Natural killer cell (primary cell): Measurements from ENCODE around the gene ANKRD12. TPM values are rescaled to one million over a fixed set of nuclear protein-coding genes. Genes with fewer than 3 reads are reported as not detected.
A peak's percentile ranks its signal among the peaks of the same experiment; 100 is the strongest.

Experiments used
- ATAC-seq, 3 donors: fragments of 150-1000 bp in 2 of 3; fragments of 200-7000 bp in 1 of 3; cut with Tn5 transposase; 1 replicate in 1 of 3; 2 replicates in 2 of 3; pipeline ENCODE4 v1.10.0; 2021; ENCODE audit warnings: mild to moderate bottlenecking in 2 of 3, moderate library complexity in 2 of 3
- DNase-seq, 2 donors: peaks; one replicate each; pipeline versions ENCODE4 v3.0.0 to v3.0.0-alpha.2; 2013 to 2021; ENCODE audit warnings: mixed read lengths in 1 of 2
- H3K27ac ChIP-seq: one replicate; pipeline ENCODE4 v1.5.1; 2013; ENCODE audit warnings: mild to moderate bottlenecking, low read length
- H3K27me3 ChIP-seq: one replicate; pipeline ENCODE4 v1.6.1; 2013; ENCODE audit warnings: low read length; ENCODE audit not compliant: control insufficient read depth, insufficient read depth
- H3K36me3 ChIP-seq: one replicate; pipeline ENCODE4 v1.6.1; 2013; ENCODE audit warnings: low read length; ENCODE audit not compliant: control insufficient read depth, insufficient read depth
- H3K4me1 ChIP-seq: one replicate; pipeline ENCODE4 v1.6.1; 2013; ENCODE audit warnings: low read length; ENCODE audit not compliant: control insufficient read depth, insufficient read depth
- H3K4me3 ChIP-seq: one replicate; pipeline ENCODE4 v1.5.1; 2013; ENCODE audit warnings: low read length
- H3K9me3 ChIP-seq: one replicate; pipeline ENCODE4 v1.6.1; 2013; ENCODE audit warnings: low read length; ENCODE audit not compliant: control insufficient read depth, insufficient read depth
- H3K27ac Mint-ChIP-seq, 2 donors: one replicate each; pipeline ENCODE4 v1.8.0; 2022; ENCODE audit warnings: mild to moderate bottlenecking in 2 of 2, mixed read lengths in 2 of 2, moderate library complexity in 1 of 2
- H3K27me3 Mint-ChIP-seq, 2 donors: one replicate each; pipeline ENCODE4 v1.8.0; 2022; ENCODE audit warnings: low read depth in 2 of 2, mixed read lengths in 2 of 2
- H3K36me3 Mint-ChIP-seq: one replicate; pipeline ENCODE4 v1.8.0; 2022; ENCODE audit warnings: mixed read lengths
- H3K4me1 Mint-ChIP-seq, 2 donors: one replicate each; pipeline ENCODE4 v1.8.0; 2022; ENCODE audit warnings: mixed read lengths in 2 of 2
- H3K4me3 Mint-ChIP-seq: one replicate; pipeline ENCODE4 v1.8.0; 2022; ENCODE audit warnings: mild to moderate bottlenecking, moderate library complexity, mixed read lengths
- H3K9me3 Mint-ChIP-seq, 2 donors: one replicate each; pipeline ENCODE4 v1.8.0; 2022; ENCODE audit warnings: mixed read lengths in 2 of 2
- WGBS: methylation state at CpG from one replicate; pipeline ENCODE4 v1.1.7; 2013; ENCODE audit warnings: missing lambda C conversion rate; ENCODE audit not compliant: insufficient coverage; 5-methylcytosine and 5-hydroxymethylcytosine counted together
- intact Hi-C: fragments of 100-400 bp; cut with micrococcal nuclease; formaldehyde crosslinking; loops from one replicate; pipeline ENCODE4 v1.14.2; 2022
- total RNA-seq, 4 donors: library from RNA; stranded (reverse); fragments of 120-200 nt in 1 of 4; gene quantifications; one replicate each; pipeline versions ENCODE4 v1.2.3 to v1.2.4, GENCODE V29; 2013 to 2022
- TF ChIP-seq, protein P1 (sequence below): fragments of 200-600 bp; IDR thresholded peaks from one replicate; pipeline ENCODE4 v1.8.0; 2022; ENCODE audit warnings: antibody characterized with exemption

ANKRD12 gene
- total RNA-seq, 3 donors from 2014 or later (not counting 1 experiment from before 2014, with no cell fraction given) = 136 to 148 (median 141) TPM

DNA sequence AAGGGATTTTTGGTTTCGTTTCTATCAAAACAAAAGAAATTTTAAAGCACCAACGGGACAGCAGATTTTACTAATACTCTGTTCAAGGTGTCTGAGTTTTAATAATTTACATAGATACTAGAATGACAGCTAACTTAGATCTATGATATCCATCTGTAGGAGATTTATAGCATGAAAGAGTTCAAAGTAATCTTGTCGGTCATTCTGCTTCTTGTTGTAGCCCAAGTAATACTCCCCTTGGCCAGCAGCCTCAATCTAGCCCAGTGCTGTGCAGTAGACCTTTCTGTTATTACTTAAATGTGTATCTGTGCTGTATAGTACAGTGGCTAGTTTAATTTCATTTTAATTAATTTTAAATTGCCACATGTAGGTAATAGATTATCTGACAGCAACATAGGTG is 44.7 kb downstream of the ANKRD12 start:
- peaks cover 5% of the 10 kb centered on the region for H3K36me3 ChIP-seq
- Mint-ChIP-seq H3K9me3 (no peaks in the 10 kb centered on the region), H3K4me3 (no peak overlapping the region), H3K4me1 (peaks cover 42 to 69% of the 10 kb centered on the region in 2 donors), H3K27ac (peak overlapping the region; percentile 52 to 62), H3K27me3 (no peaks in the 10 kb centered on the region), H3K36me3 (no peaks in the 10 kb centered on the region)
- no peak overlapping the region for H3K27ac ChIP-seq
- WGBS = 94% methylated on average over 2 of the region's 3 CpGs
- H3K4me3 ChIP-seq = no peak overlapping the region
- H3K4me1 ChIP-seq = no peaks in the 10 kb centered on the region
- no peak for DNase-seq
- intact Hi-C loops = no loop called here
- ATAC-seq = no peak
- TF ChIP-seq, protein P1, sequence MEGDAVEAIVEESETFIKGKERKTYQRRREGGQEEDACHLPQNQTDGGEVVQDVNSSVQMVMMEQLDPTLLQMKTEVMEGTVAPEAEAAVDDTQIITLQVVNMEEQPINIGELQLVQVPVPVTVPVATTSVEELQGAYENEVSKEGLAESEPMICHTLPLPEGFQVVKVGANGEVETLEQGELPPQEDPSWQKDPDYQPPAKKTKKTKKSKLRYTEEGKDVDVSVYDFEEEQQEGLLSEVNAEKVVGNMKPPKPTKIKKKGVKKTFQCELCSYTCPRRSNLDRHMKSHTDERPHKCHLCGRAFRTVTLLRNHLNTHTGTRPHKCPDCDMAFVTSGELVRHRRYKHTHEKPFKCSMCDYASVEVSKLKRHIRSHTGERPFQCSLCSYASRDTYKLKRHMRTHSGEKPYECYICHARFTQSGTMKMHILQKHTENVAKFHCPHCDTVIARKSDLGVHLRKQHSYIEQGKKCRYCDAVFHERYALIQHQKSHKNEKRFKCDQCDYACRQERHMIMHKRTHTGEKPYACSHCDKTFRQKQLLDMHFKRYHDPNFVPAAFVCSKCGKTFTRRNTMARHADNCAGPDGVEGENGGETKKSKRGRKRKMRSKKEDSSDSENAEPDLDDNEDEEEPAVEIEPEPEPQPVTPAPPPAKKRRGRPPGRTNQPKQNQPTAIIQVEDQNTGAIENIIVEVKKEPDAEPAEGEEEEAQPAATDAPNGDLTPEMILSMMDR = no peak
- H3K27me3 ChIP-seq = no peaks in the 10 kb centered on the region
- no peaks in the 10 kb centered on the region for H3K9me3 ChIP-seq

DNA sequence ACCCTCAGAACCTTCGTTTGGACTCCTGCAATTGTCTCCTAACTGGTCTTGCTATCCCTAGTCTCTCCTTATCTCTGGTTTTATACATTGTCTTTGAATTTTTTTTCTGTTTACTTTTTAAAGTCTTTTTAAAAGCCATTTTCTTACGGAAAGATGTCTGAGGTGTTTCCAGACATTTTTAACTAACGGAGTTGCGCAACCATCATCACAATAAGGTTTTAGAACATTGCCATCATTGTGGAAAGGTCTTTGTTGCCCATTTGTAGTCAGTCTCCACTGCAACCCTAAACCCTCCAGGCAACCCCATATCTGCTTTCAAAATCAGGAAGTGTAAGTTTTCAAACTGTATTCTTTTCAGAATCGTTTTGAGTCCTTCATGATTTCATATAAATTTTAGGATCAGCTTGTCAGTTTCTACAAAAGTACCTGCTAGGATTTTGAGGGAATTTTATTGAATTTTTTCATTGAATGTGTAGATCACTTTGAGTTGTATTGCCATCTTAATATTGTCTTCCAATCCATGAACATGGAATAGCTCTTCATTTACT is 46.3 kb downstream of the ANKRD12 start:
- Histone ChIP-seq H3K4me3 (no peak overlapping the region), H3K9me3 (no peaks in the 10 kb centered on the region), H3K27ac (no peak overlapping the region), H3K27me3 (no peaks in the 10 kb centered on the region), H3K4me1 (no peaks in the 10 kb centered on the region), H3K36me3 (peaks cover 5% of the 10 kb centered on the region)
- Mint-ChIP-seq H3K9me3 (no peaks in the 10 kb centered on the region), H3K27ac (peak overlapping the region in 1 of 2 donors; percentile 62), H3K4me3 (no peak overlapping the region), H3K27me3 (no peaks in the 10 kb centered on the region), H3K36me3 (no peaks in the 10 kb centered on the region), H3K4me1 (peaks cover 38 to 59% of the 10 kb centered on the region in 2 donors)
- TF ChIP-seq, protein P1 = no peak
- no peak for ATAC-seq
- DNase-seq = no peak
- intact Hi-C loops = no loop called here
- WGBS = 83% methylated on average over 3 of the region's 5 CpGs

DNA sequence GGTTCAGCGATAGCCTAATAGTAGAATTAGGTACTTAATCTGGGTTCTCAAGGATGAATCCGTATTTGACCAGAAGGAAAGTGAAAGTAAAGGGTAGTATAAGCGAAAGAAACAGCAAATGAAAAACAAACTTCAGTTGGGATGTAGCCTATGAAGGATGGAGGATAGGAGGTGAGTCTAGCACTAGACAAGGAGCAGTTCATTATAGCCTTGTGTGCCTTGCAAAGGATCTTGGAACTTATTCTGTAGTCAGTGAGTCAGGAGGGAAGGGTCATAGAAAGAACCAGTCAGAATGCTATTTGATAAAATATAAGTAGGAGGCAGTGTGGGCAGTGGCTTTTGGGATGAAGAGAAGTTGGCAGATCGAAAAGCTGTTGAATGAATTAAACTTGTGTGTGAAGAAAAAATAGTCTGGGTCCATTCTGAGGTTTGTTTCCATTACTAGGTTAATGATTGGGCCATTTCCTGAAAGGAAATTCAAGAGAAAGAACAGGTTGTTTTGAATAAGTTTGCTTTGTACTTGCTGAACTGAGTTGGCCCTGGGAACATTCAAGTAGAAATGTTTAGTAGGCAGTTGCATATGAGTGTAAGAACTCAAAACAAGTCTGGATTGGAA is 48.5 kb downstream of the ANKRD12 start:
- H3K4me1 Mint-ChIP-seq = peaks cover 27 to 58% of the 10 kb centered on the region in 2 donors
- DNase-seq = peak in 1 of 2 donors; percentile 18
- no peaks in the 10 kb centered on the region for H3K9me3 ChIP-seq
- H3K27ac Mint-ChIP-seq = peak overlapping the region; percentile 62 to 85
- peaks cover 14% of the 10 kb centered on the region for H3K36me3 ChIP-seq
- H3K36me3 Mint-ChIP-seq = no peaks in the 10 kb centered on the region
- no peaks in the 10 kb centered on the region for H3K27me3 ChIP-seq
- H3K4me1 ChIP-seq = no peaks in the 10 kb centered on the region
- peak overlapping the region; percentile 9 for H3K27ac ChIP-seq
- intact Hi-C loops = no loop called here
- ATAC-seq = peak; percentile 55 to 66 (median 60)
- no peaks in the 10 kb centered on the region for H3K9me3 Mint-ChIP-seq
- H3K4me3 Mint-ChIP-seq = peak overlapping the region; percentile 69
- H3K4me3 ChIP-seq = no peak overlapping the region
- TF ChIP-seq, protein P1 = no peak
- H3K27me3 Mint-ChIP-seq = no peaks in the 10 kb centered on the region
- 45% methylated on average over 4 of the region's 4 CpGs for WGBS
